Mesenchymal stem cell (in vitro differentiated cells and primary cell): ENCODE results near the gene CKAP2L.

Experiments
- DNase-seq: peaks from one replicate; pipeline ENCODE4 v3.0.0-alpha.2; 2013
- H2AFZ ChIP-seq: one replicate; pipeline ENCODE4 v1.6.1; 2013; ENCODE audit warnings: low read depth, mild to moderate bottlenecking, control low read depth, inconsistent platforms, low read length, moderate library complexity
- H2AK5ac ChIP-seq: 2 replicates; pipeline ENCODE4 v1.6.1; 2013; ENCODE audit warnings: low read length, moderate library complexity, mild to moderate bottlenecking, inconsistent platforms; ENCODE audit not compliant: severe bottlenecking
- H2BK120ac ChIP-seq: one replicate; pipeline ENCODE4 v1.6.1; 2013; ENCODE audit warnings: low read depth, mild to moderate bottlenecking, inconsistent platforms, low read length, moderate library complexity
- H2BK12ac ChIP-seq, 2 experiments: one replicate each; pipeline ENCODE4 v1.6.1; 2013; ENCODE audit warnings: inconsistent platforms in 2 of 2, low read length in 2 of 2, mild to moderate bottlenecking in 2 of 2, moderate library complexity in 2 of 2, control low read depth in 1 of 2
- H2BK15ac ChIP-seq: one replicate; pipeline ENCODE4 v1.6.1; 2013; ENCODE audit warnings: mild to moderate bottlenecking, low read depth, inconsistent platforms; ENCODE audit not compliant: poor library complexity, severe bottlenecking
- H2BK5ac ChIP-seq: 2 replicates; pipeline ENCODE4 v1.6.1; 2013; ENCODE audit warnings: low read depth, mild to moderate bottlenecking, low read length, control low read depth, inconsistent platforms; ENCODE audit not compliant: poor library complexity, severe bottlenecking
- H3K14ac ChIP-seq, 2 experiments: one replicate each; pipeline ENCODE4 v1.6.1; 2013; ENCODE audit warnings: inconsistent platforms in 2 of 2, low read length in 2 of 2, control low read depth in 1 of 2, mild to moderate bottlenecking in 1 of 2, moderate library complexity in 1 of 2
- H3K18ac ChIP-seq, 2 experiments: one replicate each; pipeline ENCODE4 v1.6.1; 2013; ENCODE audit warnings: inconsistent platforms in 2 of 2, low read length in 2 of 2, control low read depth in 1 of 2, low read depth in 1 of 2, mild to moderate bottlenecking in 1 of 2
- H3K23ac ChIP-seq, 2 experiments: one replicate each; pipeline ENCODE4 v1.6.1; 2013; ENCODE audit warnings: inconsistent platforms in 2 of 2, low read length in 2 of 2, mild to moderate bottlenecking in 2 of 2, moderate library complexity in 2 of 2, control low read depth in 1 of 2
- H3K27ac ChIP-seq: 2 replicates; pipeline ENCODE4 v1.5.1; 2013; ENCODE audit warnings: mild to moderate bottlenecking, moderate library complexity, low read length, control low read depth, inconsistent platforms; ENCODE audit not compliant: poor library complexity, severe bottlenecking
- H3K27me3 ChIP-seq, 2 experiments: 2 replicates each; pipeline versions ENCODE4 v1.6.1 to v1.7.0; 2013; ENCODE audit warnings: low read length in 2 of 2, mild to moderate bottlenecking in 2 of 2, moderate library complexity in 2 of 2, control low read depth in 1 of 2, inconsistent platforms in 1 of 2; ENCODE audit not compliant: control insufficient read depth in 1 of 2, insufficient read depth in 1 of 2
- H3K36me3 ChIP-seq, 2 experiments: 2 replicates each; pipeline versions ENCODE4 v1.6.1 to v1.7.0; 2013; ENCODE audit warnings: low read length in 2 of 2, control low read depth in 1 of 2, inconsistent platforms in 1 of 2, low read depth in 1 of 2, mild to moderate bottlenecking in 1 of 2; ENCODE audit not compliant: insufficient read depth in 2 of 2, control insufficient read depth in 1 of 2
- H3K4ac ChIP-seq, 2 experiments: one replicate each; pipeline ENCODE4 v1.6.1; 2013; ENCODE audit warnings: inconsistent platforms in 2 of 2, low read length in 2 of 2, mild to moderate bottlenecking in 2 of 2, moderate library complexity in 2 of 2, control low read depth in 1 of 2, low read depth in 1 of 2
- H3K4me1 ChIP-seq: 2 replicates; pipeline ENCODE4 v1.6.1; 2013; ENCODE audit warnings: low read depth, low read length, control low read depth; ENCODE audit not compliant: control insufficient read depth, insufficient read depth
- H3K4me2 ChIP-seq: 2 replicates; pipeline ENCODE4 v1.6.1; 2013; ENCODE audit warnings: low read length, mild to moderate bottlenecking, inconsistent platforms; ENCODE audit not compliant: poor library complexity, severe bottlenecking
- H3K4me3 ChIP-seq, 2 experiments: 2 replicates each; pipeline versions ENCODE4 v1.5.1 to v1.7.0; 2013; ENCODE audit warnings: low read length in 2 of 2, mild to moderate bottlenecking in 2 of 2, control low read depth in 1 of 2, low read depth in 1 of 2; ENCODE audit not compliant: insufficient read depth in 1 of 2
- H3K79me1 ChIP-seq: replicated peaks from 2 replicates; pipeline ENCODE4 v1.6.1; 2013; ENCODE audit warnings: mild to moderate bottlenecking, control low read depth, low read length, inconsistent platforms; ENCODE audit not compliant: poor library complexity, severe bottlenecking
- H3K9ac ChIP-seq: 2 replicates; pipeline ENCODE4 v1.7.0; 2013; ENCODE audit warnings: mild to moderate bottlenecking, low read length, moderate library complexity
- H3K9me3 ChIP-seq: 2 replicates; pipeline ENCODE4 v1.7.0; 2013; ENCODE audit warnings: mild to moderate bottlenecking, low read length; ENCODE audit not compliant: control insufficient read depth
- H4K8ac ChIP-seq: one replicate; pipeline ENCODE4 v1.6.1; 2013; ENCODE audit warnings: inconsistent platforms, mild to moderate bottlenecking, low read length, moderate library complexity
- H4K91ac ChIP-seq: one replicate; pipeline ENCODE4 v1.6.1; 2013; ENCODE audit warnings: mild to moderate bottlenecking, low read length, inconsistent platforms
- WGBS: methylation state at CpG from one replicate; pipeline ENCODE4 v1.1.7; 2013; ENCODE audit warnings: mixed read lengths; 5-methylcytosine and 5-hydroxymethylcytosine counted together

The CKAP2L gene

DNA sequence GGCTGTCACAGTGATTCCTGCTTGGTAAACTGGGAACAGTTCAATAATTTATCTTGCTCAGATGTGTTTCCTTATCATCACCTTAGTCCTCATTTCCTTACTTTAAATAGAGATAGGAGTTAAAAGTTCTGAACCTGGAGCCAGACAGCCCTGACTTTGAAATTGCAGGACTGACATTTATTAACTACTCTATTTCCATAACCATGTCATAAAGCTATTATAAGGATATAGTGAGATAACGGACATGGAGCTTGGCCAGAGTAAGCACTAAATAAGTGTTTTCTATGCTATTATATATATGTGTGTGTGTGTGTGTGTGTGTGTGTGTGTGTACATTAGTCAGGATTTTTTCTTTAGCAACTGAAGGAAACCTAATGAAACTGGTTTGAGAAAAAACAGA lies 30.5 kb downstream of the CKAP2L start:
- no peak overlapping the region for H3K27ac ChIP-seq
- H2AFZ ChIP-seq, result no peak overlapping the region
- no peak overlapping the region for H4K91ac ChIP-seq
- no peak overlapping the region for H4K8ac ChIP-seq
- no peaks in the 10 kb centered on the region for H3K9me3 ChIP-seq
- H2BK12ac ChIP-seq, result no peak overlapping the region
- H2BK5ac ChIP-seq, result no peak overlapping the region
- no peak overlapping the region for H2BK15ac ChIP-seq
- no peaks in the 10 kb centered on the region for H3K79me1 ChIP-seq
- H3K14ac ChIP-seq, result no peak overlapping the region
- no peak overlapping the region for H3K4me3 ChIP-seq
- no peak overlapping the region for H3K23ac ChIP-seq
- 75% methylated on average over 1 of the region's 1 CpG for WGBS
- DNase-seq, result no peak
- H3K4me1 ChIP-seq, result no peaks in the 10 kb centered on the region
- no peak overlapping the region for H2AK5ac ChIP-seq
- peaks cover 0 to 4% of the 10 kb centered on the region in 2 experiments for H3K36me3 ChIP-seq
- no peak overlapping the region for H3K4me2 ChIP-seq
- H3K9ac ChIP-seq, result no peak overlapping the region
- H2BK120ac ChIP-seq, result no peak overlapping the region
- no peak overlapping the region for H3K4ac ChIP-seq
- H3K18ac ChIP-seq, result no peak overlapping the region
- no peaks in the 10 kb centered on the region for H3K27me3 ChIP-seq

- H3K27me3 ChIP-seq, result peaks cover 0 to 4% of the 10 kb centered on the region in 2 experiments
- no peak overlapping the region for H2BK120ac ChIP-seq
- H3K79me1 ChIP-seq, result no peaks in the 10 kb centered on the region
- no peaks in the 10 kb centered on the region for H3K9me3 ChIP-seq
- no peak overlapping the region for H2BK15ac ChIP-seq
- no peak overlapping the region for H2BK5ac ChIP-seq
- no peak overlapping the region for H2AFZ ChIP-seq
- H3K14ac ChIP-seq, result no peak overlapping the region
- H4K8ac ChIP-seq, result no peak overlapping the region
- no peak overlapping the region for H4K91ac ChIP-seq
- H3K9ac ChIP-seq, result no peak overlapping the region
- H3K4me2 ChIP-seq, result no peak overlapping the region
- no peak for DNase-seq
- no peaks in the 10 kb centered on the region for H3K4me1 ChIP-seq
- no peak overlapping the region for H3K18ac ChIP-seq
- no peak overlapping the region for H3K23ac ChIP-seq
- WGBS, result 94% methylated on average over 2 of the region's 4 CpGs
- H2BK12ac ChIP-seq, result no peak overlapping the region
- no peak overlapping the region for H2AK5ac ChIP-seq
- peaks cover 0 to 4% of the 10 kb centered on the region in 2 experiments for H3K36me3 ChIP-seq
- H3K27ac ChIP-seq, result no peak overlapping the region
- no peak overlapping the region for H3K4ac ChIP-seq
- no peak overlapping the region for H3K4me3 ChIP-seq
These were observed 31.0 kb downstream of the CKAP2L start for GRCh38 chr2:112733456-112733855.

DNA sequence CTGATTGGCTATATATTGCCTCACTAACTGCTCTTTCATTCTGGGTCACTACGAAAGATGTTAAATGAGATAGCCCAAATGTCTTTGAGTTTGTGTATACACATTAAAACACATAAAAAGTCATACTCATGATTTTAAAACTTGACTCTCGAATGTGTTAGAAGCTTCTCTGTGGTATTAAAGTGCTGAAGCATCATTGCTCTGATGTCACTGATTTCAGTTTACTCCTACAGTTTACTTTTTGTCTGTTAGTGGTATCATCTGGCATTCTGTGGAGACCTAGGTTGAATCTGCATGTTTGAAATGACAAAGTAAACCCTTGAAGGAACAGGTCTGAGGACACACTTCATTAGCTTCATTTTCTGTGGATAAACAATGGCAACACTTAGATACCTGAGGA lies 32.9 kb downstream of the CKAP2L start:
- Histone ChIP-seq H3K4ac (no peak overlapping the region), H2BK5ac (no peak overlapping the region), H3K79me1 (no peaks in the 10 kb centered on the region), H3K9ac (no peak overlapping the region), H2BK12ac (no peak overlapping the region), H3K23ac (no peak overlapping the region), H4K91ac (no peak overlapping the region), H2BK120ac (no peak overlapping the region), H4K8ac (no peak overlapping the region), H3K4me1 (peaks cover 2% of the 10 kb centered on the region), H2AFZ (no peak overlapping the region), H2BK15ac (no peak overlapping the region), H3K14ac (no peak overlapping the region), H3K27ac (no peak overlapping the region), H2AK5ac (no peak overlapping the region), H3K9me3 (no peaks in the 10 kb centered on the region), H3K36me3 (no peaks in the 10 kb centered on the region), H3K4me3 (no peak overlapping the region), H3K27me3 (peaks cover 0 to 15% of the 10 kb centered on the region in 2 experiments), H3K18ac (no peak overlapping the region), H3K4me2 (no peak overlapping the region)
- WGBS, result 60% methylated on average over 1 of the region's 2 CpGs
- no peak for DNase-seq

- no peak overlapping the region for H2AFZ ChIP-seq
- no peak overlapping the region for H2BK15ac ChIP-seq
- no peak overlapping the region for H4K91ac ChIP-seq
- no peaks in the 10 kb centered on the region for H3K79me1 ChIP-seq
- H2BK120ac ChIP-seq, result no peak overlapping the region
- H3K9ac ChIP-seq, result no peak overlapping the region
- no peak overlapping the region for H3K14ac ChIP-seq
- 83% methylated on average over 5 of the region's 5 CpGs for WGBS
- no peaks in the 10 kb centered on the region for H3K36me3 ChIP-seq
- no peak overlapping the region for H3K4me3 ChIP-seq
- H2BK12ac ChIP-seq, result no peak overlapping the region
- H3K27me3 ChIP-seq, result peaks cover 0 to 15% of the 10 kb centered on the region in 2 experiments
- peaks cover 3% of the 10 kb centered on the region for H3K4me1 ChIP-seq
- no peak for DNase-seq
- no peak overlapping the region for H3K18ac ChIP-seq
- H3K23ac ChIP-seq, result no peak overlapping the region
- H3K4me2 ChIP-seq, result no peak overlapping the region
- H2AK5ac ChIP-seq, result no peak overlapping the region
- no peak overlapping the region for H2BK5ac ChIP-seq
- H3K4ac ChIP-seq, result no peak overlapping the region
- no peaks in the 10 kb centered on the region for H3K9me3 ChIP-seq
- H4K8ac ChIP-seq, result no peak overlapping the region
- no peak overlapping the region for H3K27ac ChIP-seq
These were observed 33.6 kb downstream of the CKAP2L start for GRCh38 chr2:112730791-112731190.
